HepG2 (cell line): ENCODE data around the gene AFDN. TPM values are rescaled to one million over a fixed set of nuclear protein-coding genes. Genes with fewer than 3 reads are reported as not detected.

Experiments
- ATAC-seq: fragments of 200-7000 bp; cut with Tn5 transposase; 3 replicates; pipeline ENCODE4 v1.9.1; 2020; ENCODE audit warnings: mild to moderate bottlenecking, moderate library complexity
- BruUV-seq: library from RNA; stranded (reverse); fragments of 400-500 nt; replicated peaks from 2 replicates; lab custom pipeline; 2021; lab: Mats Ljungman, UMichigan
- CTCF ChIA-PET: fragments of 300-600 bp; formaldehyde crosslinking; extraction: SDS; loops from one replicate; lab custom pipeline; 2021; ENCODE audit warnings: low total read pairs, inconsistent platforms, low intra/inter-chr PET ratio; lab: Yijun Ruan, JAX
- POLR2A ChIA-PET: fragments of 350-600 bp; sonication (Branson Sonifier 250); formaldehyde crosslinking; loops from one replicate; lab custom pipeline; 2020; ENCODE audit warnings: antibody characterized with exemption, inconsistent platforms; lab: Yijun Ruan, JAX
- DNase-seq: peaks from one replicate; pipeline ENCODE4 v3.0.0-alpha.2; 2015; ENCODE audit warnings: low spot score
- FAIRE-seq: peaks from 3 replicates; lab custom pipeline; 2011; peaks lifted over from hg19 to GRCh38; lab: Jason Lieb, UNC
- H2AFZ ChIP-seq: one replicate; pipeline ENCODE4 v1.6.1; 2011; ENCODE audit warnings: low read length, inconsistent platforms
- H3K27ac ChIP-seq: fragments of 300-600 bp; 3 replicates; pipeline ENCODE4 v1.8.0; 2011; ENCODE audit warnings: mixed run types, mild to moderate bottlenecking, mixed read lengths, low read length, inconsistent platforms; ENCODE audit not compliant: insufficient read depth; ENCODE audit errors: extremely low read length
- H3K27me3 ChIP-seq, 2 experiments: fragments of 200-600 bp in 1 of 2; 2 replicates in 1 of 2; 3 replicates in 1 of 2; pipeline versions ENCODE4 v1.6.0 to v1.8.0; 2011; ENCODE audit warnings: low read length in 2 of 2, mild to moderate bottlenecking in 2 of 2, moderate library complexity in 2 of 2, inconsistent platforms in 1 of 2; ENCODE audit not compliant: insufficient read depth in 2 of 2, control insufficient read depth in 1 of 2
- H3K36me3 ChIP-seq, 2 experiments: fragments of 200-600 bp in 1 of 2; replicated peaks in 1 of 2; 2 replicates in 1 of 2; 3 replicates in 1 of 2; pipeline versions ENCODE4 v1.5.1 to v1.8.0; 2011; ENCODE audit warnings: low read length in 2 of 2, inconsistent platforms in 1 of 2; ENCODE audit not compliant: insufficient read depth in 2 of 2, control insufficient read depth in 1 of 2
- H3K4me1 ChIP-seq: 2 replicates; pipeline ENCODE4 v1.5.1; 2012; ENCODE audit warnings: low read length, inconsistent platforms; ENCODE audit not compliant: insufficient read depth
- H3K4me2 ChIP-seq: 2 replicates; pipeline ENCODE4 v1.6.0; 2011; ENCODE audit warnings: low read depth, low read length, inconsistent platforms
- H3K4me3 ChIP-seq, 3 experiments: fragments of 200-600 bp in 1 of 3; sonication (generic), shearing (Covaris generic) in 1 of 3; replicated peaks in 1 of 3; 2 replicates each; pipeline ENCODE4 v1.5.1; 2011 to 2016; ENCODE audit warnings: low read length in 3 of 3, inconsistent platforms in 2 of 3, low read depth in 2 of 3, mild to moderate bottlenecking in 2 of 3, control low read depth in 1 of 3, mixed read lengths in 1 of 3; ENCODE audit not compliant: insufficient read depth in 1 of 3
- H3K79me2 ChIP-seq: one replicate; pipeline ENCODE4 v1.6.1; 2011; ENCODE audit warnings: low read length, inconsistent platforms; ENCODE audit not compliant: insufficient read depth
- H3K9ac ChIP-seq: 2 replicates; pipeline ENCODE4 v1.6.0; 2011; ENCODE audit warnings: mild to moderate bottlenecking, low read depth, low read length, inconsistent platforms; ENCODE audit not compliant: insufficient read depth
- H3K9me3 ChIP-seq: 2 replicates; pipeline ENCODE4 v1.5.1; 2012; ENCODE audit warnings: mild to moderate bottlenecking, low read length
- H4K20me1 ChIP-seq: 2 replicates; pipeline ENCODE4 v1.6.0; 2011; ENCODE audit warnings: inconsistent platforms, mild to moderate bottlenecking, low read length, moderate library complexity; ENCODE audit not compliant: insufficient read depth
- CEBPG ChIP-seq: IDR thresholded peaks from 2 replicates; pipeline ENCODE4 v1.6.1; 2016
- FOXJ3 ChIP-seq: sonication (generic); formaldehyde crosslinking; IDR thresholded peaks from 2 replicates; pipeline ENCODE4 v1.4.0; 2020; ENCODE audit warnings: missing genetic modification reagents, mild to moderate bottlenecking, borderline replicate concordance
- JUNB ChIP-seq: sonication (generic); formaldehyde crosslinking; IDR thresholded peaks from 2 replicates; pipeline ENCODE4 v1.8.0; 2022; ENCODE audit warnings: missing genetic modification reagents, mild to moderate bottlenecking, borderline replicate concordance
- MEIS2 ChIP-seq: sonication (generic); formaldehyde crosslinking; IDR thresholded peaks from 2 replicates; pipeline ENCODE4 v1.9.0; 2021; ENCODE audit warnings: mild to moderate bottlenecking, missing genetic modification reagents
- MZF1 ChIP-seq: sonication (generic); formaldehyde crosslinking; IDR thresholded peaks from 2 replicates; pipeline ENCODE4 v1.8.1; 2023; ENCODE audit warnings: mild to moderate bottlenecking, missing genetic modification reagents, borderline replicate concordance
- NCOA5 ChIP-seq: sonication (generic); formaldehyde crosslinking; IDR thresholded peaks from 2 replicates; pipeline ENCODE4 v1.4.0; 2020; ENCODE audit warnings: missing genetic modification reagents
- NCOR1 ChIP-seq: fragments of 200-600 bp; sonication (generic); IDR thresholded peaks from 2 replicates; pipeline ENCODE4 v1.7.0; 2017; ENCODE audit warnings: antibody characterized with exemption, low read length, borderline replicate concordance
- NFIB ChIP-seq: sonication (generic); formaldehyde crosslinking; IDR thresholded peaks from 2 replicates; pipeline ENCODE4 v1.9.0; 2021; ENCODE audit warnings: missing genetic modification reagents, mild to moderate bottlenecking, borderline replicate concordance
- PPARG ChIP-seq: conservative IDR thresholded peaks from 2 replicates; pipeline ENCODE4 v1.6.1; 2016; ENCODE audit warnings: missing biosample characterization, missing genetic modification reagents
- SP4 ChIP-seq: sonication (generic); formaldehyde crosslinking; IDR thresholded peaks from 2 replicates; pipeline ENCODE4 v1.8.1; 2023; ENCODE audit warnings: mild to moderate bottlenecking, missing genetic modification reagents
- U2AF1 ChIP-seq: fragments of 200-400 bp; formaldehyde crosslinking; optimal IDR thresholded peaks from 2 replicates; pipeline ENCODE3; 2017; ENCODE audit warnings: mild to moderate bottlenecking, low read depth, low read length
- ZBTB46 ChIP-seq: sonication (generic); formaldehyde crosslinking; IDR thresholded peaks from 2 replicates; pipeline ENCODE4 v1.4.0; 2020; ENCODE audit warnings: mild to moderate bottlenecking, missing genetic modification reagents, borderline replicate concordance
- ZFP41 ChIP-seq: sonication (generic); formaldehyde crosslinking; IDR thresholded peaks from 2 replicates; pipeline ENCODE4 v1.4.0; 2020; ENCODE audit warnings: mild to moderate bottlenecking, missing genetic modification reagents, borderline replicate concordance
- ZFP90 ChIP-seq: sonication (generic); formaldehyde crosslinking; IDR thresholded peaks from 2 replicates; pipeline ENCODE4 v1.8.0; 2022; ENCODE audit warnings: missing genetic modification reagents, mild to moderate bottlenecking, inconsistent platforms, borderline replicate concordance
- ZMAT3 ChIP-seq: sonication (generic); formaldehyde crosslinking; conservative IDR thresholded peaks from 2 replicates; pipeline ENCODE4 v1.7.0; 2021; ENCODE audit warnings: missing genetic modification reagents
- ZNF263 ChIP-seq: sonication (generic); formaldehyde crosslinking; IDR thresholded peaks from 2 replicates; pipeline ENCODE4 v1.4.0; 2020; ENCODE audit warnings: missing genetic modification reagents
- ZNF468 ChIP-seq: sonication (generic); formaldehyde crosslinking; IDR thresholded peaks from 2 replicates; pipeline ENCODE4 v1.8.0; 2022; ENCODE audit warnings: mild to moderate bottlenecking, moderate library complexity, missing genetic modification reagents
- WGBS: methylation state at CpG from one replicate; pipeline ENCODE4 v1.1.6; 2017; ENCODE audit warnings: low lambda C conversion rate; 5-methylcytosine and 5-hydroxymethylcytosine counted together
- in situ Hi-C: cut with HindIII; loops from 2 replicates; pipeline ENCODE4 v1.10.0; 2017; ENCODE audit warnings: low pct_unique_long_range_greater_than_20kb; ENCODE audit not compliant: extremely low pct_ligation_motif_present
- intact Hi-C: fragments of 100-400 bp; cut with micrococcal nuclease; formaldehyde crosslinking; loops from one replicate; pipeline ENCODE4 v1.10.0; 2022; ENCODE audit not compliant: unreplicated experiment
- polyA plus RNA-seq, 8 experiments: library from polyadenylated mRNA; depleted of rRNA in 3 of 8; stranded (reverse) in 7 of 8; unstranded in 1 of 8; fragments of >200 nt; fragmentation: Illumina TruSeq in 4 of 8; extraction: Trizol in 4 of 8; gene quantifications; 2 replicates each; pipeline versions ENCODE4 v1.2.1 to v1.2.3, GENCODE V29; 2011 to 2016; ENCODE audit warnings: low read depth in 4 of 8, missing spikeins in 1 of 8, mixed read lengths in 1 of 8; ENCODE audit not compliant: insufficient read depth in 1 of 8
- total RNA-seq, 5 experiments: library from RNA; depleted of rRNA; stranded (reverse); fragments of >200 nt; fragmentation: Illumina TruSeq; extraction: Trizol; gene quantifications; 2 replicates each; pipeline ENCODE4 v1.2.3, GENCODE V29; 2016; ENCODE audit warnings: low read depth in 1 of 5
- TF ChIP-seq, protein P1 (sequence below): sonication (generic); formaldehyde crosslinking; IDR thresholded peaks from 2 replicates; pipeline ENCODE4 v1.4.0; 2020; ENCODE audit warnings: missing genetic modification reagents; ENCODE audit errors: not compliant biosample characterization
- TF ChIP-seq, protein P2 (sequence below): sonication (generic); formaldehyde crosslinking; IDR thresholded peaks from 2 replicates; pipeline ENCODE4 v1.4.0; 2020; ENCODE audit warnings: mild to moderate bottlenecking, low read depth, missing genetic modification reagents
- TF ChIP-seq, protein P3 (sequence below): sonication (generic); formaldehyde crosslinking; IDR thresholded peaks from 2 replicates; pipeline ENCODE4 v1.4.0; 2020; ENCODE audit warnings: missing genetic modification reagents

AFDN gene
- total and polyA plus RNA-seq, 2 of the 13 experiments (the other 11 are each of a cell fraction or from before 2014, with no cell fraction given): 136 to 151 TPM

GRCh38 chr6:167839755-167840154, 13.0 kb downstream of the AFDN start:
- Histone ChIP-seq H3K36me3 (peaks cover 0 to 1% of the 10 kb centered on the region in 2 experiments; a peak in 2 of 5 replicates), H3K27ac (no peak overlapping the region), H2AFZ (no peak overlapping the region), H3K4me2 (peak overlapping the region; percentile 39), H4K20me1 (peaks cover 96% of the 10 kb centered on the region), H3K9me3 (no peaks in the 10 kb centered on the region), H3K4me3 (no peak overlapping the region), H3K9ac (no peak overlapping the region), H3K79me2 (peaks cover 100% of the 10 kb centered on the region), H3K4me1 (peaks cover 64% of the 10 kb centered on the region), H3K27me3 (no peaks in the 10 kb centered on the region)
- ChIA-PET POLR2A (interaction anchor here (1.0 kb wide), 1 partner anchor 10 kb away, joined by 3 read pairs; no protein-coding TSS in a partner anchor), CTCF (no interaction called here)
- in situ Hi-C loops (no loop called here), intact Hi-C loops (no loop called here)
- 27% methylated on average over 6 of the region's 6 CpGs for WGBS
- peak; percentile 65 for DNase-seq
- ATAC-seq: peak; percentile 99
- BruUV-seq: no TSS peak
- FAIRE-seq: no peak
- TF ChIP-seq ZBTB46 (CRISPR knock-in tag): peak; percentile 51; the same call in 1 of the 2 replicates
- no peak for TF ChIP-seq MEIS2 (CRISPR knock-in tag)
- 0 out of 2 replicates have a peak, but pooled peaks have one; percentile 7 for TF ChIP-seq NCOR1
- TF ChIP-seq, protein P1, sequence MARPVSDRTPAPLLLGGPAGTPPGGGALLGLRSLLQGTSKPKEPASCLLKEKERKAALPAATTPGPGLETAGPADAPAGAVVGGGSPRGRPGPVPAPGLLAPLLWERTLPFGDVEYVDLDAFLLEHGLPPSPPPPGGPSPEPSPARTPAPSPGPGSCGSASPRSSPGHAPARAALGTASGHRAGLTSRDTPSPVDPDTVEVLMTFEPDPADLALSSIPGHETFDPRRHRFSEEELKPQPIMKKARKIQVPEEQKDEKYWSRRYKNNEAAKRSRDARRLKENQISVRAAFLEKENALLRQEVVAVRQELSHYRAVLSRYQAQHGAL (CRISPR knock-in tag): no peak
- no peak for TF ChIP-seq MZF1 (CRISPR knock-in tag)
- no peak for TF ChIP-seq ZNF468 (CRISPR knock-in tag)
- no peak for TF ChIP-seq ZFP41 (CRISPR knock-in tag)
- TF ChIP-seq PPARG (CRISPR knock-in tag): 0 out of 2 replicates have a peak, but pooled peaks have one; percentile 26
- no peak for TF ChIP-seq NCOA5 (CRISPR knock-in tag)
- no peak for TF ChIP-seq SP4
- no peak for TF ChIP-seq ZFP90 (CRISPR knock-in tag)
- TF ChIP-seq, protein P2, sequence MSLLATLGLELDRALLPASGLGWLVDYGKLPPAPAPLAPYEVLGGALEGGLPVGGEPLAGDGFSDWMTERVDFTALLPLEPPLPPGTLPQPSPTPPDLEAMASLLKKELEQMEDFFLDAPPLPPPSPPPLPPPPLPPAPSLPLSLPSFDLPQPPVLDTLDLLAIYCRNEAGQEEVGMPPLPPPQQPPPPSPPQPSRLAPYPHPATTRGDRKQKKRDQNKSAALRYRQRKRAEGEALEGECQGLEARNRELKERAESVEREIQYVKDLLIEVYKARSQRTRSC: no peak
- TF ChIP-seq ZMAT3 (CRISPR knock-in tag): 0 out of 2 replicates have a peak, but pooled peaks have one; percentile 36
- peak; percentile 94 for TF ChIP-seq ZNF263 (CRISPR knock-in tag)
- no peak for TF ChIP-seq CEBPG (CRISPR knock-in tag)
- TF ChIP-seq U2AF1: no peak
- TF ChIP-seq, protein P3, sequence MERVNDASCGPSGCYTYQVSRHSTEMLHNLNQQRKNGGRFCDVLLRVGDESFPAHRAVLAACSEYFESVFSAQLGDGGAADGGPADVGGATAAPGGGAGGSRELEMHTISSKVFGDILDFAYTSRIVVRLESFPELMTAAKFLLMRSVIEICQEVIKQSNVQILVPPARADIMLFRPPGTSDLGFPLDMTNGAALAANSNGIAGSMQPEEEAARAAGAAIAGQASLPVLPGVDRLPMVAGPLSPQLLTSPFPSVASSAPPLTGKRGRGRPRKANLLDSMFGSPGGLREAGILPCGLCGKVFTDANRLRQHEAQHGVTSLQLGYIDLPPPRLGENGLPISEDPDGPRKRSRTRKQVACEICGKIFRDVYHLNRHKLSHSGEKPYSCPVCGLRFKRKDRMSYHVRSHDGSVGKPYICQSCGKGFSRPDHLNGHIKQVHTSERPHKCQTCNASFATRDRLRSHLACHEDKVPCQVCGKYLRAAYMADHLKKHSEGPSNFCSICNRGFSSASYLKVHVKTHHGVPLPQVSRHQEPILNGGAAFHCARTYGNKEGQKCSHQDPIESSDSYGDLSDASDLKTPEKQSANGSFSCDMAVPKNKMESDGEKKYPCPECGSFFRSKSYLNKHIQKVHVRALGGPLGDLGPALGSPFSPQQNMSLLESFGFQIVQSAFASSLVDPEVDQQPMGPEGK (CRISPR knock-in tag): no peak
- TF ChIP-seq NFIB (CRISPR knock-in tag): no peak
- peak; percentile 54; the same call in 1 of the 2 replicates for TF ChIP-seq FOXJ3 (CRISPR knock-in tag)
- TF ChIP-seq JUNB (CRISPR knock-in tag): no peak
